HUDEP-2 (cell line): Measurements from ENCODE around the gene PIK3AP1.
A peak's percentile ranks its signal among the peaks of the same experiment; 100 is the strongest.

Source experiments
- DNase-seq, 76 experiments: peaks; one replicate each; lab custom pipeline; 2025; ENCODE audit not compliant: unreplicated experiment in 76 of 76; lab: John Stamatoyannopoulos, UW

PIK3AP1 gene

DNA sequence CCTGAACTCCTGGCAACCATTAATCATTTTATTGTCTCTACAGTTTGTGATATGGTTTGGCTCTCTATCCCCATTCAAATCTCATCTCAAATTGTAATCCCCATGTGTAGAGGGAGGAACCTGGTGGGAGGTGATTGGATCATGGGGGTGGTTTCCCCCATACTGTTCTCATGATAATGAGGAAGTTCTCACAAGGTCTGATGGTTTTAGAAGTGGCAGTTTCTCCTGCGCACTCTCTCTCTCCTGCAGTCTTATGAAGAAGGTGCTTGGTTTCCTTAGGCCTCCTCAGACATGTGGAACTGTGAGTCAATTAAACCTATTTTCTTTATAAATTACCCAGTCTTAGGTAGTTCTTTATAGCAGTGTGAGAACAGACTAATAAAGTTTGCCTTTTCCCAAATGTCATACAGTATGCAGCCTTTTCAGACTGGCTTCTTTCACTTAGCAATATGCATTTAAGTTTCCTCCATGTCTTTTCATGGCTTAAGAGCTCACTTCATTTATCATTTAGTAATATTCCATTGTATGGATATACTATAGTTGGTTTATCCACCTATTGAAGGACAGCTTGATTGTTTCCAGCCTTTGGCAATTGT, 17.1 kb upstream of the PIK3AP1 start:
- peak in 3 of 76 experiments; percentile 9 to 16 (median 14) for DNase-seq

DNA sequence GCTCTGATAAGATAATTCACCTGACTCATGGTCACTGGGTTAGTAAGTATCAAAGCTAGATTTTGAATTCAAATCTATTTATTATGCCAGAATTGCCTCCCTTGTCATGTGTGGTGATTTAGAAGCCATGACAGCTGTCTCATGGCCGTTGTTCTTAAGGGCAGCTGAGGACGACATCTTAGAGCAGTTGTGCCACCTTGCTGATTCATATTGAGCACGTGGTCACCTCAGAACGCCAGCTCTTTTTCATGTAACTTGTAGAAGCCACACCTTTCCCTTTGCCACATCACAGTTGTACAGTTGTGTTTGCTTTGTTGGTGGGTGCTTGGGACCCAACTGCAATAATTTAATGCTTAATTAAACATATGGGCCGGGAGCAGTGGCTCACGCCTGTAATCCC, 4.3 kb upstream of the PIK3AP1 start:
- DNase-seq: no peak

DNA sequence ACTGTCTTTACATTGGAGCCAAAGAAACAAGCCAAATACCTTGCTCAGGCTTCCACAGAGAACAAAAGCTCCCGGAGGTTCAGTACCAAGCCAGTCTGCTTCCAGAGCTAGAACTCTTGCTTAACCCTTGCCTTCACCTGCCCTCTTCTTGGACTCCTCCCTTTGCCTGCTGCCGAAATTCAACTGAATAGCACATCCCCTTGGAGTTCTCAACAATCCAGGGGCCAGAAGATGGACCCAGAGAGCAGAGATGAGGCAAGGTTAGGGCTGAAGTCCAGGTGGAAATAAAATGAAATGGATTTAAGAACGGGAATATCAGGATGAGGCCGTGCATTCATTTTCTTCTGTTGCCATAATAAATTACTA, 876 bp upstream of the PIK3AP1 start:
- no peak for DNase-seq

DNA sequence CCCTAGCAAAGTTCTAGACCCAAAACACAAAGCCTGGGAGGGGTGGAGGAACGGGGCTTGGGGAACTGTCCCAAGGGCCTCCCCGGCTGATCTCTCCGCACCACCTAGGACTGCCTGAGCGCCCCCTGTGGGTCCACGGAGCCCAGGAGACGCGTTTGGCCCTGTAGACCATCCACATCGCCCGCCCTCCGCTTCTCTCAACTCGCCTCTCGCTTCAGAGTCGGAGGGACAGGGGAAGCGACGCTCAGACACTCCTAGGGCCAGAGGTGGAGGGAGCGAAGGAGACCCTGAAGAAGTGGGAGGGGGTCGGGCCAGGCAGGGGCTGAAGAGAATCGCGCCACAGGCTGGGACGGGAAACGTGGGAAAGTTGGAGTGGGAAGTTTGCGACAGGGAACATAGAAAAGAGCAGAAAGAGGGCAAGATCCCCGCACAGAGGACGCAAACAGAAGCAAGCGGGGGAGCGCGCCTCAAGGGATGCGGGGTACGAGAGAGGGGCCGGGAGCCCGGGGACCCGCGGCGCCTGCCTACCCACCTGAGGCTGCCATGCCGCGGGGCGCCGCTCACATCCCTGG, 378 bp downstream of the PIK3AP1 start:
- peak in 74 of 76 experiments; percentile 12 to 87 (median 72) for DNase-seq

DNA sequence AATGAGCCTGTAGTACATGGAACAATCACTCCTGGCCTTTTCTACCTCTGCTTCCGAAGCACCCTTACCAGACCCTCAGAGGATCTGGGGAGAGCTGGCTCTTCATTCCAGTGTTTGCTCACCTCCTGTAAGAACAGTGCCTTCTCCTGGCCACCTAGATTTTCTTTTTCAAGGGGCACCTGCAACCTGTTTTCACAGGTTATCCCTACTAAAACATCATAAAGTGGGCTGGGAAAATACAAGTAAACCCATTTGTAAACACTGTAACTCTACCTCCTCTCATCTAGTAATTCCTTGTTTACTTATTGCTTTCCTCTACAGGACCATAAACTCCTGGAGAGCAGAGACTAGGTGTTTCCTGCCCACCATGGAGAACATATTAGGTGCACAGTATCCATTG, 1.1 kb downstream of the PIK3AP1 start:
- no peak for DNase-seq

DNA sequence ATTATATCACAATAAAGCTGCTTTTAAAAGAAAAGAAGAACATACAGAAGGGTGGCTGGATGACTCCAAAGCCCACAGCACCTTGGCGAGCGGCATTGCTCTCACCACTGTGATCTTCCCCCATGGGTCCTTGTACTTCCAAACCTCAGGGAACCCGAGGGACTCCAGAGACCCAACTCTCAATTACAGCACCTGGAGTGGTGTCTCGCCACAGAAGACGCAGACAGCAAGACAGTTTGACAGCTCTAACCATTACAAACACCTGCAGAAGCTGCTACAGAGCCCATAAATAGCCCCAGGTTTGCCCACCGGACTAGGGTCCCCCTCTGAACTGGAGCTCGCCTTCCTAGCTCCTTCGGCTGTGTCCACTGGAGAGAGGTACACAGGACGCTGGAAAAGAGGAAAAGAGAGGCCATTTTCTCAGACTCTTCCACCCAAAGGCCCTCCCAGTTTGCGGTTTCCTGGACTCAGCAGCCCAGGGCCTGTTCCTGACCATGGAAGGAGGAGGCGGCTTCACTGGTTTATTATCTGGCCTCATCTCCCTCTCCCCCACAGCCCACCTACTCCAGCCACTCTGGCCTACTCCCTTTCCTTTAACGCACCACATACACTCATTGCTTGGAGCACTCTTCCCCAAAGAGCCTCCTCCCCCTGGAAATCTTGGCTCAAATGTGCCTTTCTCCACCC, 1.9 kb downstream of the PIK3AP1 start:
- DNase-seq: peak in 1 of 76 experiments; percentile 4

GRCh38 chr10:96716390-96716789, 3.9 kb downstream of the PIK3AP1 start:
- no peak for DNase-seq

GRCh38 chr10:96714746-96715255, 5.5 kb downstream of the PIK3AP1 start:
- DNase-seq: no peak

GRCh38 chr10:96714031-96714590, 6.2 kb downstream of the PIK3AP1 start:
- DNase-seq: no peak

GRCh38 chr10:96712662-96713271, 7.5 kb downstream of the PIK3AP1 start:
- no peak for DNase-seq

- no peak for DNase-seq
Observed at GRCh38 chr10:96711048-96711728, 9.1 kb downstream of the PIK3AP1 start.

DNA sequence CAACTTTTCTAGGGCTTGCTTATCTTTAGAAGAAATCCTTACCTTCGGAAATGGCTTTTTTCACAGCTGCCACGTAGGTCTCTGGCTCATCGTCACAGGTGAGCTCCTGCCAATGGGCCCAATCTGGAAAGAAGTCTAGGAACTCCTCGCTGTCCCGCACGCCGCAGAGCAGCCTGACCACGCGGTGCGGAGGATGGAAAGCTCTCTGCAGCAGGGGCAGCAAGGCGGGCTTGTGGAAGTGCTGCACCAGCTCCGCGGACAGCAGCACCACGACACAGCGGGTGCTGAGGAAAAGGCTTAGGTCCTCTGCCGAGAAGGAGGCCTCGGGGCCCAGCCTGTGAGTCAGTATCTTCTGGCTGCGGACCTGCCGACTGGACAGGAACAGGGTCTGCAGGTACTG, 10.8 kb downstream of the PIK3AP1 start:
- DNase-seq: no peak

- DNase-seq: no peak
Observed at GRCh38 chr10:96708996-96709395, 11.3 kb downstream of the PIK3AP1 start.

GRCh38 chr10:96708456-96708855, 11.9 kb downstream of the PIK3AP1 start:
- DNase-seq: no peak

GRCh38 chr10:96706331-96706853, 13.9 kb downstream of the PIK3AP1 start:
- no peak for DNase-seq

GRCh38 chr10:96705134-96705533, 15.2 kb downstream of the PIK3AP1 start:
- DNase-seq: no peak

- no peak for DNase-seq
Observed at GRCh38 chr10:96704563-96704962, 15.8 kb downstream of the PIK3AP1 start.

- no peak for DNase-seq
Observed at GRCh38 chr10:96703358-96703757, 17.0 kb downstream of the PIK3AP1 start.

GRCh38 chr10:96701265-96701664, 19.0 kb downstream of the PIK3AP1 start:
- no peak for DNase-seq

- DNase-seq: no peak
Observed at GRCh38 chr10:96700374-96701099, 19.8 kb downstream of the PIK3AP1 start.
